GM12873 (cell line): Measurements from ENCODE around the gene MYCN.

Source experiments
- CTCF ChIP-seq: IDR thresholded peaks from 2 replicates; pipeline ENCODE4 v1.5.1; 2012; ENCODE audit warnings: low read depth, mild to moderate bottlenecking, moderate library complexity, low read length, control low read depth; ENCODE audit not compliant: insufficient read depth; ENCODE audit errors: missing control alignments

The MYCN gene

GRCh38 chr2:15968280-15969178, 28.2 kb downstream of the MYCN start:
- no peak for TF ChIP-seq CTCF

GRCh38 chr2:15969214-15969613, 28.9 kb downstream of the MYCN start:
- no peak for TF ChIP-seq CTCF

- no peak for TF ChIP-seq CTCF
Measured at GRCh38 chr2:15970701-15971100, 30.4 kb downstream of the MYCN start.

- no peak for TF ChIP-seq CTCF
Measured at GRCh38 chr2:15971351-15971750, 31.0 kb downstream of the MYCN start.

- no peak for TF ChIP-seq CTCF
Measured at GRCh38 chr2:15971831-15972522, 31.6 kb downstream of the MYCN start.

GRCh38 chr2:15973481-15974401, 33.4 kb downstream of the MYCN start:
- no peak for TF ChIP-seq CTCF
